ENCODE measurements around the gene HOXC4.

Gene HOXC4

GRCh38 chr12:54053003-54053750 lies 458 bp upstream of the HOXC4 start:
- H3K27ac ChIP-seq (ENCODE audit: low read length) = peak overlapping the region; percentile 6
- H3K4me1 ChIP-seq (ENCODE audit: control insufficient read depth, insufficient read depth, low read length) = peaks cover 10% of the 10 kb centered on the region
- H3K9ac ChIP-seq (ENCODE audit: low read length in 2 of 2) = peak overlapping the region; percentile 25 to 51
- no peaks in the 10 kb centered on the region for H3K36me3 ChIP-seq (ENCODE audit: control insufficient read depth in 2 of 2, insufficient read depth in 2 of 2, low read length in 2 of 2)
- H3K9me3 ChIP-seq (ENCODE audit: control insufficient read depth in 2 of 2, low read length in 2 of 2) = no peaks in the 10 kb centered on the region
- H3K27me3 ChIP-seq (ENCODE audit: control insufficient read depth in 1 of 2, insufficient read depth in 2 of 2, low read length in 2 of 2) = peaks cover 34 to 53% of the 10 kb centered on the region in 2 donors
- H3K4me3 ChIP-seq (ENCODE audit: low read length in 2 of 2) = peak overlapping the region; percentile 74 to 82

DNA sequence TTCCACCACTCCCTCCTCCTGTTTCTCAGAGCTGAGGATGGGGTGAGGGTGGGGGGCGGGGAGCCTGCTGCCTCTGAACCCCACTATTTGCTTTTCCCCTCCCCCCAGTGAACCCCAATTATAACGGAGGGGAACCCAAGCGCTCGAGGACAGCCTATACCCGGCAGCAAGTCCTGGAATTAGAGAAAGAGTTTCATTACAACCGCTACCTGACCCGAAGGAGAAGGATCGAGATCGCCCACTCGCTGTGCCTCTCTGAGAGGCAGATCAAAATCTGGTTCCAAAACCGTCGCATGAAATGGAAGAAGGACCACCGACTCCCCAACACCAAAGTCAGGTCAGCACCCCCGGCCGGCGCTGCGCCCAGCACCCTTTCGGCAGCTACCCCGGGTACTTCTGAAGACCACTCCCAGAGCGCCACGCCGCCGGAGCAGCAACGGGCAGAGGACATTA lies 1.1 kb downstream of the HOXC4 start:
- Histone ChIP-seq H3K27me3 (ENCODE audit: control insufficient read depth in 1 of 2, insufficient read depth in 2 of 2, low read length in 2 of 2) (peaks cover 29 to 39% of the 10 kb centered on the region in 2 donors), H3K36me3 (ENCODE audit: control insufficient read depth in 2 of 2, insufficient read depth in 2 of 2, low read length in 2 of 2) (no peaks in the 10 kb centered on the region), H3K4me3 (ENCODE audit: low read length in 2 of 2) (peak overlapping the region; percentile 52 to 82), H3K4me1 (ENCODE audit: control insufficient read depth, insufficient read depth, low read length) (peaks cover 10% of the 10 kb centered on the region), H3K27ac (ENCODE audit: low read length) (no peak overlapping the region), H3K9me3 (ENCODE audit: control insufficient read depth in 2 of 2, low read length in 2 of 2) (no peaks in the 10 kb centered on the region), H3K9ac (ENCODE audit: low read length in 2 of 2) (peak overlapping the region in 1 of 2 donors; percentile 29)

DNA sequence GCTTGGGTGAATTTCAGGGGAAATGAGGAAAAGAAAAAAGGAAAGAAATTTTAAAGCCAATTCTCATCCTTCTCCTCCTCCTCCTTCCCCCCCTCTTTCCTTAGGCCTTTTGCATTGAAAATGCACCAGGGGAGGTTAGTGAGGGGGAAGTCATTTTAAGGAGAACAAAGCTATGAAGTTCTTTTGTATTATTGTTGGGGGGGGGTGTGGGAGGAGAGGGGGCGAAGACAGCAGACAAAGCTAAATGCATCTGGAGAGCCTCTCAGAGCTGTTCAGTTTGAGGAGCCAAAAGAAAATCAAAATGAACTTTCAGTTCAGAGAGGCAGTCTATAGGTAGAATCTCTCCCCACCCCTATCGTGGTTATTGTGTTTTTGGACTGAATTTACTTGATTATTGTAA lies 1.9 kb downstream of the HOXC4 start:
- Histone ChIP-seq H3K4me1 (ENCODE audit: control insufficient read depth, insufficient read depth, low read length) (peaks cover 10% of the 10 kb centered on the region), H3K27me3 (ENCODE audit: control insufficient read depth in 1 of 2, insufficient read depth in 2 of 2, low read length in 2 of 2) (peaks cover 30 to 32% of the 10 kb centered on the region in 2 donors), H3K27ac (ENCODE audit: low read length) (no peak overlapping the region), H3K9me3 (ENCODE audit: control insufficient read depth in 2 of 2, low read length in 2 of 2) (no peaks in the 10 kb centered on the region), H3K4me3 (ENCODE audit: low read length in 2 of 2) (peak overlapping the region in 1 of 2 donors; percentile 8), H3K9ac (ENCODE audit: low read length in 2 of 2) (no peak overlapping the region), H3K36me3 (ENCODE audit: control insufficient read depth in 2 of 2, insufficient read depth in 2 of 2, low read length in 2 of 2) (no peaks in the 10 kb centered on the region)

DNA sequence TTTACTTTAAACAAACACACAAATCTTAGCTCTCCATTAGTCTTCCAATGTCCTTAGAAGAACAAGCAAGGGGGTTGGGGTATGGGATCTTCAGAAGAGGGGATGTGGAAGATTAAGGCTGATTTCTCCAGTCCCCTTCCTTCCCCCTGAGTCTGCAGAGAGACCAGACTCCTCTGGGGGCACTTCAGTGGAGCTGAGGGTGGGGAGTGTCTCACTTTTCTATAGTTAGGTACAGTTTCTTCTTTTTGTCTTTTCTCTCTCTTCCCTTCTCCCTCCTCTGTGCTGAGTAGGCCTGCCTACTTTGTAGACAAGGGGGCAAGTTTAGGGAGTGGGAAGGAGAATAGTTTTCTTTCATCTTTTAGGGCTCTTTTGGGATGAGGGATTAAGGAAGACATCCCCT lies 2.5 kb downstream of the HOXC4 start:
- H3K36me3 ChIP-seq (ENCODE audit: control insufficient read depth in 2 of 2, insufficient read depth in 2 of 2, low read length in 2 of 2) = no peaks in the 10 kb centered on the region
- H3K4me3 ChIP-seq (ENCODE audit: low read length in 2 of 2) = no peak overlapping the region
- no peak overlapping the region for H3K9ac ChIP-seq (ENCODE audit: low read length in 2 of 2)
- no peaks in the 10 kb centered on the region for H3K9me3 ChIP-seq (ENCODE audit: control insufficient read depth in 2 of 2, low read length in 2 of 2)
- H3K4me1 ChIP-seq (ENCODE audit: control insufficient read depth, insufficient read depth, low read length) = peaks cover 10% of the 10 kb centered on the region
- H3K27ac ChIP-seq (ENCODE audit: low read length) = no peak overlapping the region
- peaks cover 27 to 29% of the 10 kb centered on the region in 2 donors for H3K27me3 ChIP-seq (ENCODE audit: control insufficient read depth in 1 of 2, insufficient read depth in 2 of 2, low read length in 2 of 2)

- Histone ChIP-seq H3K4me1 (ENCODE audit: control insufficient read depth, insufficient read depth, low read length) (peaks cover 2% of the 10 kb centered on the region), H3K9me3 (ENCODE audit: control insufficient read depth in 2 of 2, low read length in 2 of 2) (no peaks in the 10 kb centered on the region), H3K4me3 (ENCODE audit: low read length in 2 of 2) (no peak overlapping the region), H3K27ac (ENCODE audit: low read length) (no peak overlapping the region), H3K36me3 (ENCODE audit: control insufficient read depth in 2 of 2, insufficient read depth in 2 of 2, low read length in 2 of 2) (no peaks in the 10 kb centered on the region), H3K9ac (ENCODE audit: low read length in 2 of 2) (no peak overlapping the region), H3K27me3 (ENCODE audit: control insufficient read depth in 1 of 2, insufficient read depth in 2 of 2, low read length in 2 of 2) (peaks cover 15 to 20% of the 10 kb centered on the region in 2 donors)
Measured at GRCh38 chr12:54058128-54058768, 4.6 kb downstream of the HOXC4 start.

GRCh38 chr12:54059668-54060067 lies 6.0 kb downstream of the HOXC4 start:
- H3K27me3 ChIP-seq (ENCODE audit: control insufficient read depth in 1 of 2, insufficient read depth in 2 of 2, low read length in 2 of 2) = peaks cover 11 to 20% of the 10 kb centered on the region in 2 donors
- no peaks in the 10 kb centered on the region for H3K36me3 ChIP-seq (ENCODE audit: control insufficient read depth in 2 of 2, insufficient read depth in 2 of 2, low read length in 2 of 2)
- no peak overlapping the region for H3K9ac ChIP-seq (ENCODE audit: low read length in 2 of 2)
- H3K4me1 ChIP-seq (ENCODE audit: control insufficient read depth, insufficient read depth, low read length) = no peaks in the 10 kb centered on the region
- H3K4me3 ChIP-seq (ENCODE audit: low read length in 2 of 2) = no peak overlapping the region
- no peaks in the 10 kb centered on the region for H3K9me3 ChIP-seq (ENCODE audit: control insufficient read depth in 2 of 2, low read length in 2 of 2)
- H3K27ac ChIP-seq (ENCODE audit: low read length) = no peak overlapping the region

DNA sequence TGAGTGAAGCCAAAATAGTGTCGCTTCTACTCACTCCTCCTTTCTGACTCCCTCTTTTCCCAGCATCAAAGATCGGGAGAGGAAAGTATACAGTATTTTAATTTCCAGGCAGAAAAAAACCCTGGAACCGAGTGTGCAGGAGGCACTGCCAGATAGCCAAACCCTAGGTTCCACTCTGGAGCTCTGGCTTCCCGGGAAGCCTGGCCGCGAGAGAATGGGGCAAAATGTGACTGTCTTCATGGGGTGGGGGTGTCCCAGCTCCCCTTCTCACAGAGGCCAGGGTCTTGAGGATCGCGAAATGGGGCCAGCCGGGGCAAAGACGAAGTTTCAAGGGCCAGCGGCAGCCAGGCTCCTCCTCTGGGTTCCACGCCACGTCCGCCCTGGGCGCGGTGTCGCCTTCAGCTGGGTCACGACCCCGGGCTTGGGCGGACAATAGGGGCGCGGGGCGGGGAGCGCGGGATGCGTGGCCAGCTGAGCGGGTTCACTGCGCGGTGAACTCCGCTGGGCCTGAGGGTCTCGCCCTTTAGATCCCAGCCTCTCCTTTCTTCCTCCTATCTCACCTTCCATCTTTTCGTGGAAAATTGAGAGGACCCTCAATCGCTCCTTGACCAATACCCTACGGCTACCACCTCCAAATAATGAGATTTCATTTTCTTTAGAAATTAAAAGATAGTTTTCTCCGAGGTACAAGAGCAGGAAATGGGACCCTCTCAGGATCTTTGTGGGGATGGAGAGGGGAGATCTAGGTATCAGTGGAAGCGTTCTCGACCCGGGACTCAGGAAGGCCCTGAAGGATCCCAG lies 6.7 kb downstream of the HOXC4 start:
- Histone ChIP-seq H3K27me3 (ENCODE audit: control insufficient read depth in 1 of 2, insufficient read depth in 2 of 2, low read length in 2 of 2) (peaks cover 9 to 19% of the 10 kb centered on the region in 2 donors), H3K27ac (ENCODE audit: low read length) (no peak overlapping the region), H3K36me3 (ENCODE audit: control insufficient read depth in 2 of 2, insufficient read depth in 2 of 2, low read length in 2 of 2) (no peaks in the 10 kb centered on the region), H3K4me3 (ENCODE audit: low read length in 2 of 2) (no peak overlapping the region), H3K4me1 (ENCODE audit: control insufficient read depth, insufficient read depth, low read length) (no peaks in the 10 kb centered on the region), H3K9ac (ENCODE audit: low read length in 2 of 2) (no peak overlapping the region), H3K9me3 (ENCODE audit: control insufficient read depth in 2 of 2, low read length in 2 of 2) (no peaks in the 10 kb centered on the region)

GRCh38 chr12:54060975-54061778 lies 7.5 kb downstream of the HOXC4 start:
- H3K4me1 ChIP-seq (ENCODE audit: control insufficient read depth, insufficient read depth, low read length) = no peaks in the 10 kb centered on the region

DNA sequence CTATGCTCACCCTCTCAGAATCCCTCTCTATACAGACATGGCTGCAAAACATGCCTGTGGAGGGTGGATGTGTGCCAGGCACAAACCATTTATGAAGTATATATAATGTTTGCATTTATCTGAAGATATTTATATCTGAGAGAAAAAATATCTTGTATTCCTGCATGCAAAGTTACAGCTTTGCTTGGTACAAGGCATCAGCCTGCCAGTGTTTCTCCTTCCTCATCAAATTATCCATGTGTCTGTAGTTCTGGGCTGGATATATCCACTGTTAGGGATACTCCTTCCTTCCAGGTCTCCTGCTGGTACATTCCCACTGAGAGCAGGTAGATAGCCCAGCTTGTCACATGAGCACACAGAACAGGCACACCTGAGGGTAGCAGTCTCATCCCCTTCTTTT lies 12.0 kb downstream of the HOXC4 start:
- no peaks in the 10 kb centered on the region for H3K36me3 ChIP-seq (ENCODE audit: control insufficient read depth in 2 of 2, insufficient read depth in 2 of 2, low read length in 2 of 2)

More at GRCh38 chr12:54060975-54061778, 7.5 kb downstream of the HOXC4 start:
- Histone ChIP-seq H3K36me3 (ENCODE audit: control insufficient read depth in 2 of 2, insufficient read depth in 2 of 2, low read length in 2 of 2) (no peaks in the 10 kb centered on the region), H3K27ac (ENCODE audit: low read length) (no peak overlapping the region), H3K9ac (ENCODE audit: low read length in 2 of 2) (no peak overlapping the region), H3K9me3 (ENCODE audit: control insufficient read depth in 2 of 2, low read length in 2 of 2) (no peaks in the 10 kb centered on the region), H3K4me3 (ENCODE audit: low read length in 2 of 2) (no peak overlapping the region), H3K27me3 (ENCODE audit: control insufficient read depth in 1 of 2, insufficient read depth in 2 of 2, low read length in 2 of 2) (peaks cover 9 to 25% of the 10 kb centered on the region in 2 donors)

GRCh38 chr12:54066408-54066807 lies 12.8 kb downstream of the HOXC4 start:
- no peaks in the 10 kb centered on the region for H3K36me3 ChIP-seq (ENCODE audit: control insufficient read depth in 2 of 2, insufficient read depth in 2 of 2, low read length in 2 of 2)
- no peaks in the 10 kb centered on the region for H3K4me1 ChIP-seq (ENCODE audit: control insufficient read depth, insufficient read depth, low read length)
- no peaks in the 10 kb centered on the region for H3K9me3 ChIP-seq (ENCODE audit: control insufficient read depth in 2 of 2, low read length in 2 of 2)
- H3K27me3 ChIP-seq (ENCODE audit: control insufficient read depth in 1 of 2, insufficient read depth in 2 of 2, low read length in 2 of 2) = peaks cover 4 to 26% of the 10 kb centered on the region in 2 donors
- H3K9ac ChIP-seq (ENCODE audit: low read length in 2 of 2) = no peak overlapping the region
- no peak overlapping the region for H3K27ac ChIP-seq (ENCODE audit: low read length)
- H3K4me3 ChIP-seq (ENCODE audit: low read length in 2 of 2) = no peak overlapping the region

More for the DNA sequence above, 12.0 kb downstream of the HOXC4 start:
- H3K9me3 ChIP-seq (ENCODE audit: control insufficient read depth in 2 of 2, low read length in 2 of 2) = no peaks in the 10 kb centered on the region
- H3K27ac ChIP-seq (ENCODE audit: low read length) = no peak overlapping the region
- H3K4me3 ChIP-seq (ENCODE audit: low read length in 2 of 2) = no peak overlapping the region
- no peaks in the 10 kb centered on the region for H3K4me1 ChIP-seq (ENCODE audit: control insufficient read depth, insufficient read depth, low read length)
- H3K27me3 ChIP-seq (ENCODE audit: control insufficient read depth in 1 of 2, insufficient read depth in 2 of 2, low read length in 2 of 2) = peaks cover 2 to 23% of the 10 kb centered on the region in 2 donors
- no peak overlapping the region for H3K9ac ChIP-seq (ENCODE audit: low read length in 2 of 2)

Measured in stomach smooth muscle (tissue), 2 donors.